Astrocyte (in vitro differentiated cells and primary cell): Measurements from ENCODE around the gene FRMD8.

Source experiments
- CTCF ChIP-seq: IDR thresholded peaks from 2 replicates; pipeline ENCODE4 v1.5.1; 2011; ENCODE audit warnings: low read depth, mild to moderate bottlenecking, inconsistent platforms, low read length, moderate library complexity; ENCODE audit not compliant: insufficient read depth
- EZH2 ChIP-seq: IDR thresholded peaks from 2 replicates; pipeline ENCODE4 v1.6.1; 2012; ENCODE audit warnings: mild to moderate bottlenecking, low read length, inconsistent platforms; ENCODE audit not compliant: insufficient read depth

GRCh38 chr11:65392899-65393298 is 6.5 kb downstream of the FRMD8 start:
- TF ChIP-seq CTCF (no peak), EZH2 (no peak)
